H1 (cell line): ENCODE data around the gene CSE1L. TPM values are rescaled to one million over a fixed set of nuclear protein-coding genes. Genes with fewer than 3 reads are reported as not detected.

Source experiments
- CTCF ChIA-PET: fragments of 300-600 bp; sonication (Branson Sonifier 250); formaldehyde crosslinking; loops from one replicate; lab custom pipeline; 2021; ENCODE audit not compliant: partially characterized antibody; lab: Charles Lee
- POLR2A ChIA-PET: fragments of 300-600 bp; sonication (Branson Sonifier 250); formaldehyde crosslinking; loops from one replicate; lab custom pipeline; 2021; ENCODE audit warnings: inconsistent platforms; ENCODE audit not compliant: partially characterized antibody; lab: Charles Lee
- DNase-seq, 2 experiments: peaks; one replicate each; pipeline versions ENCODE4 v3.0.0 to v3.0.0-alpha.2; 2010 to 2022; ENCODE audit warnings: low spot score in 2 of 2, low read depth in 1 of 2, mixed read lengths in 1 of 2
- FAIRE-seq: peaks from 2 replicates; lab custom pipeline; 2011; peaks lifted over from hg19 to GRCh38; lab: Jason Lieb, UNC
- H2AFZ ChIP-seq: 2 replicates; pipeline ENCODE4 v1.8.1; 2012; ENCODE audit warnings: low read length, inconsistent platforms
- H2AK5ac ChIP-seq: 2 replicates; pipeline ENCODE4 v1.6.1; 2013; ENCODE audit warnings: low read depth, low read length
- H2BK120ac ChIP-seq: replicated peaks from 2 replicates; pipeline ENCODE3; 2013; ENCODE audit warnings: low read depth, low read length, inconsistent platforms
- H2BK12ac ChIP-seq: 2 replicates; pipeline ENCODE4 v1.6.1; 2013; ENCODE audit warnings: low read depth, low read length
- H2BK15ac ChIP-seq: 2 replicates; pipeline ENCODE4 v1.6.1; 2013; ENCODE audit warnings: low read length
- H2BK20ac ChIP-seq: 2 replicates; pipeline ENCODE4 v1.6.1; 2013; ENCODE audit warnings: low read length
- H2BK5ac ChIP-seq: 2 replicates; pipeline ENCODE4 v1.6.1; 2013; ENCODE audit warnings: low read depth, low read length
- H3K14ac ChIP-seq: 2 replicates; pipeline ENCODE4 v1.6.1; 2013; ENCODE audit warnings: inconsistent platforms; ENCODE audit not compliant: insufficient read length
- H3K18ac ChIP-seq: 2 replicates; pipeline ENCODE4 v1.6.1; 2013; ENCODE audit warnings: low read length; ENCODE audit errors: extremely low read depth
- H3K23ac ChIP-seq: 2 replicates; pipeline ENCODE4 v1.6.1; 2013; ENCODE audit warnings: inconsistent platforms; ENCODE audit not compliant: insufficient read length
- H3K23me2 ChIP-seq: 2 replicates; pipeline ENCODE4 v1.6.1; 2013; ENCODE audit warnings: low read depth, low read length
- H3K27ac ChIP-seq: 2 replicates; pipeline ENCODE4 v1.6.1; 2011; ENCODE audit warnings: low read depth, low read length, inconsistent platforms
- H3K27me3 ChIP-seq, 4 experiments: replicated peaks in 1 of 4; 1 replicate in 1 of 4; 2 replicates in 3 of 4; pipeline versions ENCODE4 v1.6.1 to v1.8.1; 2011 to 2013; ENCODE audit warnings: low read length in 3 of 4, mild to moderate bottlenecking in 3 of 4, inconsistent platforms in 2 of 4, mixed read lengths in 2 of 4, moderate library complexity in 1 of 4; ENCODE audit not compliant: control insufficient read depth in 3 of 4, insufficient read depth in 3 of 4; ENCODE audit errors: extremely low read depth in 1 of 4
- H3K36me3 ChIP-seq, 4 experiments: 2 replicates each; pipeline versions ENCODE4 v1.6.1 to v1.8.1; 2011 to 2013; ENCODE audit warnings: mild to moderate bottlenecking in 4 of 4, low read length in 3 of 4, moderate library complexity in 2 of 4, control low read depth in 1 of 4, inconsistent platforms in 1 of 4; ENCODE audit not compliant: insufficient read depth in 4 of 4, control insufficient read depth in 2 of 4
- H3K4ac ChIP-seq: replicated peaks from 2 replicates; pipeline ENCODE3; 2013; ENCODE audit warnings: low read length, low read depth, mixed read lengths, inconsistent platforms; ENCODE audit not compliant: insufficient read length
- H3K4me1 ChIP-seq, 4 experiments: replicated peaks in 1 of 4; 1 replicate in 1 of 4; 2 replicates in 3 of 4; pipeline versions ENCODE4 v1.6.1 to v1.8.1; 2011 to 2013; ENCODE audit warnings: low read length in 3 of 4, inconsistent platforms in 2 of 4, mixed read lengths in 1 of 4; ENCODE audit not compliant: insufficient read depth in 4 of 4, control insufficient read depth in 3 of 4
- H3K4me2 ChIP-seq, 2 experiments: 2 replicates each; pipeline versions ENCODE4 v1.6.1 to v1.8.1; 2011 to 2013; ENCODE audit warnings: low read depth in 2 of 2, low read length in 2 of 2, control low read depth in 1 of 2, inconsistent platforms in 1 of 2, mild to moderate bottlenecking in 1 of 2; ENCODE audit not compliant: insufficient read depth in 1 of 2
- H3K4me3 ChIP-seq, 4 experiments: fragments of 200-600, 300-600 bp in 1 of 4; sonication (generic), shearing (Covaris generic), sonication (Bioruptor Twin) in 1 of 4; 2 replicates each; pipeline versions ENCODE4 v1.5.1 to v1.8.1; 2011 to 2016; ENCODE audit warnings: low read length in 4 of 4, low read depth in 3 of 4, control low read depth in 2 of 4, inconsistent platforms in 2 of 4, mild to moderate bottlenecking in 2 of 4, mixed read lengths in 1 of 4, moderate library complexity in 1 of 4; ENCODE audit not compliant: insufficient read depth in 2 of 4; ENCODE audit errors: extremely low read depth in 1 of 4
- H3K56ac ChIP-seq: replicated peaks from 2 replicates; pipeline ENCODE3; 2013; ENCODE audit warnings: low read depth, mild to moderate bottlenecking, mixed read lengths, low read length, inconsistent platforms; ENCODE audit not compliant: insufficient read length
- H3K79me1 ChIP-seq: 2 replicates; pipeline ENCODE4 v1.6.1; 2013; ENCODE audit warnings: low read depth, low read length, control low read depth
- H3K79me2 ChIP-seq, 2 experiments: 2 replicates each; pipeline versions ENCODE4 v1.6.1 to v1.8.1; 2012 to 2013; ENCODE audit warnings: low read length in 2 of 2, mild to moderate bottlenecking in 2 of 2, inconsistent platforms in 1 of 2; ENCODE audit not compliant: insufficient read depth in 2 of 2, control insufficient read depth in 1 of 2
- H3K9ac ChIP-seq, 4 experiments: replicated peaks in 1 of 4; 1 replicate in 1 of 4; 2 replicates in 3 of 4; pipeline versions ENCODE4 v1.6.1 to v1.8.1; 2011 to 2013; ENCODE audit warnings: low read depth in 3 of 4, low read length in 3 of 4, control low read depth in 2 of 4, mild to moderate bottlenecking in 2 of 4, moderate library complexity in 2 of 4, inconsistent platforms in 1 of 4; ENCODE audit errors: extremely low read depth in 1 of 4
- H3K9me3 ChIP-seq, 2 experiments: 2 replicates each; pipeline versions ENCODE4 v1.6.1 to v1.8.1; 2012 to 2013; ENCODE audit warnings: mild to moderate bottlenecking in 2 of 2, moderate library complexity in 2 of 2, control low read depth in 1 of 2, inconsistent platforms in 1 of 2, low read depth in 1 of 2, low read length in 1 of 2, mixed read lengths in 1 of 2; ENCODE audit not compliant: insufficient read depth in 2 of 2
- H4K20me1 ChIP-seq, 2 experiments: replicated peaks in 1 of 2; 2 replicates each; pipeline versions ENCODE3 to v1.8.1; 2011 to 2013; ENCODE audit warnings: inconsistent platforms in 2 of 2, low read length in 2 of 2, mild to moderate bottlenecking in 1 of 2; ENCODE audit not compliant: insufficient read depth in 2 of 2, control insufficient read depth in 1 of 2
- H4K5ac ChIP-seq: 2 replicates; pipeline ENCODE4 v1.6.1; 2013; ENCODE audit warnings: low read length, low read depth, mixed read lengths, inconsistent platforms; ENCODE audit not compliant: insufficient read length
- H4K8ac ChIP-seq: 2 replicates; pipeline ENCODE4 v1.8.0; 2013; ENCODE audit warnings: mild to moderate bottlenecking, moderate library complexity, low read length, inconsistent platforms; ENCODE audit not compliant: insufficient read depth; ENCODE audit errors: extremely low read depth
- H4K91ac ChIP-seq: replicated peaks from 2 replicates; pipeline ENCODE3; 2013; ENCODE audit warnings: low read length, mixed read lengths, inconsistent platforms; ENCODE audit not compliant: insufficient read length
- BCL11A ChIP-seq, 2 experiments: IDR thresholded peaks; one replicate each; pipeline ENCODE4 v1.6.1; 2011; ENCODE audit warnings: low read depth in 2 of 2, low read length in 2 of 2, mild to moderate bottlenecking in 2 of 2
- CBX5 ChIP-seq: fragments of 300-800, 300-1000 bp; sonication (generic); IDR thresholded peaks from 2 replicates; pipeline ENCODE4 v1.7.1; 2016; ENCODE audit warnings: antibody characterized with exemption, low read length, low read depth
- CTBP2 ChIP-seq: IDR thresholded peaks from 2 replicates; pipeline ENCODE4 v1.7.0; 2011; ENCODE audit warnings: borderline replicate concordance, mild to moderate bottlenecking, moderate library complexity, mixed read lengths, low read length; ENCODE audit not compliant: insufficient read depth, insufficient read length
- EP300 ChIP-seq, 2 experiments: IDR thresholded peaks; 1 replicate in 1 of 2; 2 replicates in 1 of 2; pipeline ENCODE4 v1.6.1; 2011 to 2012; ENCODE audit warnings: low read depth in 2 of 2, low read length in 2 of 2, mild to moderate bottlenecking in 2 of 2, borderline replicate concordance in 1 of 2, inconsistent platforms in 1 of 2, moderate library complexity in 1 of 2
- POLR2A ChIP-seq, 2 experiments: IDR thresholded peaks; 1 replicate in 1 of 2; 2 replicates in 1 of 2; pipeline ENCODE4 v1.6.1; 2011; ENCODE audit warnings: low read depth in 2 of 2, low read length in 2 of 2, mild to moderate bottlenecking in 2 of 2; ENCODE audit errors: control extremely low read depth in 1 of 2
- POLR2AphosphoS5 ChIP-seq: IDR thresholded peaks from 2 replicates; pipeline ENCODE4 v1.6.1; 2011; ENCODE audit warnings: low read depth, low read length
- SIN3A ChIP-seq, 2 experiments: IDR thresholded peaks in 1 of 2; conservative IDR thresholded peaks in 1 of 2; 2 replicates each; pipeline ENCODE4 v1.6.1; 2011 to 2012; ENCODE audit warnings: low read length in 2 of 2, improper control_type of control experiment in 1 of 2, low read depth in 1 of 2, mild to moderate bottlenecking in 1 of 2
- SP4 ChIP-seq: IDR thresholded peaks from 2 replicates; pipeline ENCODE4 v1.6.1; 2012; ENCODE audit warnings: low read length, inconsistent platforms
- SUZ12 ChIP-seq: fragments of 200-600 bp; sonication (generic); IDR thresholded peaks from 2 replicates; pipeline ENCODE4 v1.6.1; 2012; ENCODE audit warnings: mild to moderate bottlenecking, inconsistent platforms, low read length, moderate library complexity, mixed read lengths
- WGBS, 2 experiments: shearing (Covaris generic) in 1 of 2; methylation state at CpG; one replicate each; pipeline versions ENCODE4 v1.1.6 to v1.1.7; 2013 to 2015; ENCODE audit warnings: low lambda C conversion rate in 2 of 2, mixed read lengths in 2 of 2, inconsistent platforms in 1 of 2, low coverage in 1 of 2, missing lambda C conversion rate in 1 of 2; ENCODE audit not compliant: insufficient replicate concordance in 2 of 2, insufficient coverage in 1 of 2, insufficient read length in 1 of 2; ENCODE audit errors: extremely low coverage in 1 of 2, missing lambda C conversion rate in 1 of 2; 5-methylcytosine and 5-hydroxymethylcytosine counted together
- polyA plus RNA-seq, 7 experiments: library from polyadenylated mRNA; depleted of rRNA in 3 of 7; stranded (reverse) in 5 of 7; unstranded in 2 of 7; fragments of >200 nt in 5 of 7; fragments of 200-250 nt in 2 of 7; gene quantifications; 1 replicate in 5 of 7; 2 replicates in 1 of 7; 4 replicates in 1 of 7; pipeline versions ENCODE4 v1.2.1 to v1.2.3, GENCODE V29; 2011 to 2013; ENCODE audit warnings: missing spikeins in 2 of 7, mixed read lengths in 2 of 7
- total RNA-seq: library from RNA; stranded (reverse); fragmentation: NEBNext Ultra II Directional; extraction: Animal tissue kit (Norgen Biotek cat#: 25700); gene quantifications from 2 replicates; pipeline ENCODE4 v1.2.1, GENCODE V29; 2021
- TF ChIP-seq, protein P1 (sequence below): IDR thresholded peaks from 2 replicates; pipeline ENCODE4 v1.6.1; 2011; ENCODE audit warnings: low read depth, mild to moderate bottlenecking, low read length; ENCODE audit not compliant: insufficient read depth
- TF ChIP-seq, protein P2 (sequence below): IDR thresholded peaks from 2 replicates; pipeline ENCODE4 v1.6.1; 2012; ENCODE audit warnings: inconsistent platforms

The CSE1L gene
- total and polyA plus RNA-seq, 2 of the 8 experiments (the other 6 are each of a cell fraction or from before 2014, with no cell fraction given), result 94.1 to 269 TPM

DNA sequence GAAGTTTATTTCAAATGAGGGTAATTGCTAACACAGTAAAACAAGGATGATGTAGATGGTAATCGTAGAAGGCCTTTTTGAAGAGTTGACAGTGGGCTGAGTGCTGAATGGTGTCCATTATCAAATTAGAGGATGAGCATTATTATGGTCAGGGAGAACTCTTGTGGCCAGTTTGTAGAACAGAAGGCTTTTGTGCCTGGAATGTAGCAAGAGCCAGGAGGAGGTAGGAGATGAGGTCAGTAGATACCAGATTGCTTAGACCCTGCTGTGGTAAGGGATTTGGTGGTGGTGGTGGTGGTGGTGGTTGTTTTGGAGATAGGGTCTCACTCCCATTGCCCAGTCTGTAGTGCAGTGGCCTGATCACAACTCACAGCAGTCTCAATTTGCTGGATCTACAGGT is 6.2 kb downstream of the CSE1L start:
- H3K79me1 ChIP-seq, result peaks cover 5% of the 10 kb centered on the region
- H3K9me3 ChIP-seq, result no peaks in the 10 kb centered on the region
- no peak overlapping the region for H2AFZ ChIP-seq
- no peak overlapping the region; the same call in 1 of the 2 replicates for H2BK5ac ChIP-seq
- no peak overlapping the region for H2BK15ac ChIP-seq
- no peak overlapping the region for H4K5ac ChIP-seq
- H3K23ac ChIP-seq, result no peak overlapping the region
- no peak overlapping the region for H3K18ac ChIP-seq
- H3K79me2 ChIP-seq, result peaks cover 91 to 100% of the 10 kb centered on the region in 2 experiments
- peaks cover 39 to 43% of the 10 kb centered on the region in 2 experiments for H4K20me1 ChIP-seq
- H3K4me2 ChIP-seq, result peak overlapping the region; percentile 5 to 26; a peak in 3 of 4 replicates
- no peak overlapping the region for H2BK12ac ChIP-seq
- FAIRE-seq (no peak), DNase-seq (no peak)
- H3K4ac ChIP-seq, result no peak overlapping the region
- H4K8ac ChIP-seq, result no peak overlapping the region; the same call in 1 of the 2 replicates
- H3K4me1 ChIP-seq, result peaks cover 0 to 7% (median 3%) of the 10 kb centered on the region in 4 experiments; a peak in 4 of 7 replicates
- peak overlapping the region; percentile 5; the same call in 1 of the 2 replicates for H3K27ac ChIP-seq
- CTCF ChIA-PET, result no interaction called here
- peaks cover 12% of the 10 kb centered on the region; the same call in 1 of the 2 replicates for H3K23me2 ChIP-seq
- no peak overlapping the region for H2BK120ac ChIP-seq
- no peak overlapping the region for H2AK5ac ChIP-seq
- H3K36me3 ChIP-seq, result peaks cover 0 to 38% (median 6%) of the 10 kb centered on the region in 4 experiments; a peak in 3 of 8 replicates
- H2BK20ac ChIP-seq, result no peak overlapping the region
- H3K27me3 ChIP-seq, result no peaks in the 10 kb centered on the region; a peak in 1 of 7 replicates
- H3K4me3 ChIP-seq, result 0 out of 8 replicates have a peak overlapping the region, but pooled peaks of 1 of the 4 experiments have one; percentile 9
- no peak overlapping the region for H3K14ac ChIP-seq
- POLR2A ChIA-PET, result interaction anchor here (1.1 to 1.8 kb wide), 5 partner anchors 12 to 228 kb away, joined by 3 to 5 read pairs (median 4); no protein-coding TSS in a partner anchor
- no peak overlapping the region for H4K91ac ChIP-seq
- no peak overlapping the region for H3K56ac ChIP-seq
- H3K9ac ChIP-seq, result no peak overlapping the region
- 96% methylated on average over 1 of the region's 1 CpG; no CpG with 5 or more reads in 1 of the 2 experiments for WGBS, 2 experiments
- TF ChIP-seq POLR2A (IDR thresholded peaks at IDR 0.05; ENCODE audit: control extremely low read depth in 1 of 2, low read depth in 2 of 2, low read length in 2 of 2) (peak in 1 of 2 experiments; percentile 32; a peak in 1 of 3 replicates), CTBP2 (no peak), SP4 (no peak), BCL11A (IDR thresholded peaks at IDR 0.05; ENCODE audit: low read depth in 2 of 2, low read length in 2 of 2) (no peak), POLR2AphosphoS5 (peak; percentile 38; the same call in 1 of the 2 replicates), CBX5 (no peak), SIN3A (conservative IDR thresholded peaks at IDR 0.05 in 1 of 2, IDR thresholded peaks at IDR 0.05 in 1 of 2; ENCODE audit: low read depth in 1 of 2, low read length in 2 of 2) (no peak), SUZ12 (no peak), EP300 (IDR thresholded peaks at IDR 0.05; ENCODE audit: borderline replicate concordance in 1 of 2, low read depth in 2 of 2, low read length in 2 of 2) (no peak)
- TF ChIP-seq, protein P1, sequence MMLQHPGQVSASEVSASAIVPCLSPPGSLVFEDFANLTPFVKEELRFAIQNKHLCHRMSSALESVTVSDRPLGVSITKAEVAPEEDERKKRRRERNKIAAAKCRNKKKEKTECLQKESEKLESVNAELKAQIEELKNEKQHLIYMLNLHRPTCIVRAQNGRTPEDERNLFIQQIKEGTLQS, result no peak
- TF ChIP-seq, protein P2, sequence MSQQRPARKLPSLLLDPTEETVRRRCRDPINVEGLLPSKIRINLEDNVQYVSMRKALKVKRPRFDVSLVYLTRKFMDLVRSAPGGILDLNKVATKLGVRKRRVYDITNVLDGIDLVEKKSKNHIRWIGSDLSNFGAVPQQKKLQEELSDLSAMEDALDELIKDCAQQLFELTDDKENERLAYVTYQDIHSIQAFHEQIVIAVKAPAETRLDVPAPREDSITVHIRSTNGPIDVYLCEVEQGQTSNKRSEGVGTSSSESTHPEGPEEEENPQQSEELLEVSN, result no peak
- TF ChIP-seq, all 59 proteins: peak for 2
